Stimulated activated CD4-positive, alpha-beta T cell treated with anti-CD3 and anti-CD28 coated beads, Interleukin-15, amount 100 ng/mL, for 48 hours (primary cell): Measurements from ENCODE around the gene RNF157.
A peak's percentile ranks its signal among the peaks of the same experiment; 100 is the strongest.

ENCODE experiments used
- DNase-seq, 2 donors: peaks; one replicate each; pipeline ENCODE4 v3.0.0-alpha.2; 2020; ENCODE audit warnings: low read depth in 2 of 2

RNF157 gene

GRCh38 chr17:76123749-76124581 lies 116.3 kb downstream of the RNF157 start:
- DNase-seq: no peak

- DNase-seq: no peak
Measured at GRCh38 chr17:76123191-76123499, 117.1 kb downstream of the RNF157 start.

DNA sequence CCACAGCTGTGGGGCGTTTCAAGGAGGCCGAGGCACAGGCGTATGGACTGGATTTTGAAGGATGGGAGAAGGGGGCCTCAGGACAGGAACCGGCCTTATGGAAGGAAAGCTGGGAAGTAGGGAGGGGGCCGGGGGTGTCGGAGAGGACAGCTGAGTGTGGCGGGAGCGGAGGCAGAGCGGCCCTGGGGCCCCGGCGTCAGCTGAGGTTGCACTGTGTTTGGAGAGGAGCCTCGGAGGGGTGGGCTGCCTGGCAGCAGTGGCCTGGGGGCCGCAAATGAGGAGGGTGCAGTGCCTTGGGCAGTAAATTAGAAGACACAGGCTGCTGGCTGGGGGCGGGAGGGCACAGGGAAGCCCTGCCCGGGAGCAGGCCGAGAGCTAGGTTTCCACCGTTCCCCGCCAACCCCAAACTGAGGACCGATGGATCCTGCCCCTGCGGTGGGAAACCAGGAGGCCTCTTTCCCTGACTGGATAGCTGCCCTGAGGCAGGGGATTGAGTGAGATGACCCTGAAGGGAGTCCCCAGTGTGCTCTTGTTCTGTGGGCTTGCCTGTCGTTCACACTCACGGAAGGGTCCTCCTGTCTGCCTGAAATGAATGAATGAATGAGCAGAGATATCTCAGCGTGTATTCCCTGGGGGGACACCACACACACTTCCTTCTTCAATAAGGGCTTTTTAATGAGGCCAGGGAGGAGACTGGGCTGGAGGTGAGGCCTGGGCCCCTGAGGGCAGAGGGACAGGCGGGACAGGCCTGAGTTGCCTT lies 117.7 kb downstream of the RNF157 start:
- no peak for DNase-seq

DNA sequence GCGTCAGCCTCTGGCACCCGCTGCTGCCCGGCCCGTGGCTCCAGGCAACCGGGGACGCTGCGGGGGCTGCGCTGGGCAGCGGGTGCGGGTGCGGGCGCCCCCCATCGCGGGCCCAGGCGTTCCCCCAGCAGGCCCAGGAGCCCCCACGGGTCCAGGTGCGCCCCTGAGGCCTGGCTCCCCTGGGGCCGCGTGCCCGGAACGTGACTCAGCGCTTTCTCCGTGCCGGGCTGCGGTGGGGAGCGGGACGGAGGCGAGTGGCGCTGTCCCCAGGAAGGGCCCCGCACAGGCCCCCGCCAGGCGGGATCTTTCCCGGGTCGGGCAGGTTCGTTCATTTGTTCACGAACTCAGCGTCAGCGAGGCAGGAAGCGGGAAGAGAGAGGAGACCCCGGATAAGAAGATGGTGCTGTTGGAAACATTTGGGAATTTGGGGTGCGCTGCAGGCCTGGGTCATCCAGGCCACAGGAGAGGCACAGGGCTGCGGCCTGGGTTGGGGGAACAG lies 118.3 kb downstream of the RNF157 start:
- DNase-seq: no peak

GRCh38 chr17:76120658-76121008 lies 119.7 kb downstream of the RNF157 start:
- DNase-seq: no peak

- no peak for DNase-seq
Measured at GRCh38 chr17:76119409-76120371, 120.6 kb downstream of the RNF157 start.

GRCh38 chr17:76115138-76115754 lies 125.0 kb downstream of the RNF157 start:
- no peak for DNase-seq

GRCh38 chr17:76111956-76112355 lies 128.3 kb downstream of the RNF157 start:
- DNase-seq: no peak

GRCh38 chr17:76107509-76107908 lies 132.8 kb downstream of the RNF157 start:
- no peak for DNase-seq

GRCh38 chr17:76106703-76107102 lies 133.6 kb downstream of the RNF157 start:
- DNase-seq: no peak

DNA sequence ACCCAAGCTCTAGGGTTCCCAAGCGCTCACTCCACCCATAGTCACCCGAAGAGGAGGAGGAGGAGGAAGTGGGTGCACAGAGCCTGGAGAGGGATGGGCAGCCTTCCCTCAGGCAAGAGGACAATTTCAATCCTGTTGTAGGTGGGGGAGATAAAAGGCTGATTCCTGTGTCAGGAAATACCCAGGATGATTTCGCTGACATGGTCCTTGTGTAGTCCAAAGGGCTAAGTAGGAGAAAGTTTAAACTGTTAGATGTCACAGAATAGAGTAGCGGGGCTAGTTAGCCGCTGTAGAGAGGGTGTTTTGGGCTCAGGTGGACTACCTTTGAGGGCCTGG lies 135.4 kb downstream of the RNF157 start:
- no peak for DNase-seq

DNA sequence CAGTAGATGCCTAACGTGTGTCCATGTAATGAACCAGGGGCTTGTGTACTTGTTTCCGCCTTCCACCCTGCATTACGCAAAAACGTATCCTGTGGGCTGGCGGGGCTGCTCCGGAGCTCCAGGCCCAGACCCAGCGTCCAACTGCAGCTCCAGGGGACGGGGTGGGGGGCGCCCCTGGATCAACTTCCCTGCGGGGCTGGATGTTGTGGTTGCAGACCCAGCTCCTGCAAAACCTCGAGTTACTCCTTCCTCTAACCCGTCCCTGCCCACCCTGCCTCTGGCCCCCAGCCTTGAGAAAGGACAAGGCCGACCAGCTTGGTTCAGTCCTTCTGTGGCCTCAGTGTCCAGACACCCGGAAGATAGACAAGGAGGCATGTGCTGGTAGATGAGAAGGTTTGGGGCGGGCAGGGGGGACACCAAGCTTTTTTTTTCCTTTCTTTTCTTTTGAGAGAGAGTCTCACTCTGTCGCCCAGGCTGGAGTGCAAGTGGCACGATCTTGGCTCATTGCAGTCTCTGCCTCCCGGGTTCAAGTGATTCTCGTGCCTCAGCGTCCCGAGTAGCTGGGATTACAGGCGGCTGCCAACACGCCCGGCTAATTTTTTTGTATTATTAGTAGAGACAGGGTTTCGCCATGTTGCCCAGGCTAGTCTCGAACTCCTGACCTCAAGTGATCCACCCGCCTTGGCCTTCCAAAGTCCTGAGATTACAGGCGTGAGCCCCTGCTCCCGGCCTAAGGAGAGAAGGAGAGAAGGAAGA lies 136.0 kb downstream of the RNF157 start:
- no peak for DNase-seq

DNA sequence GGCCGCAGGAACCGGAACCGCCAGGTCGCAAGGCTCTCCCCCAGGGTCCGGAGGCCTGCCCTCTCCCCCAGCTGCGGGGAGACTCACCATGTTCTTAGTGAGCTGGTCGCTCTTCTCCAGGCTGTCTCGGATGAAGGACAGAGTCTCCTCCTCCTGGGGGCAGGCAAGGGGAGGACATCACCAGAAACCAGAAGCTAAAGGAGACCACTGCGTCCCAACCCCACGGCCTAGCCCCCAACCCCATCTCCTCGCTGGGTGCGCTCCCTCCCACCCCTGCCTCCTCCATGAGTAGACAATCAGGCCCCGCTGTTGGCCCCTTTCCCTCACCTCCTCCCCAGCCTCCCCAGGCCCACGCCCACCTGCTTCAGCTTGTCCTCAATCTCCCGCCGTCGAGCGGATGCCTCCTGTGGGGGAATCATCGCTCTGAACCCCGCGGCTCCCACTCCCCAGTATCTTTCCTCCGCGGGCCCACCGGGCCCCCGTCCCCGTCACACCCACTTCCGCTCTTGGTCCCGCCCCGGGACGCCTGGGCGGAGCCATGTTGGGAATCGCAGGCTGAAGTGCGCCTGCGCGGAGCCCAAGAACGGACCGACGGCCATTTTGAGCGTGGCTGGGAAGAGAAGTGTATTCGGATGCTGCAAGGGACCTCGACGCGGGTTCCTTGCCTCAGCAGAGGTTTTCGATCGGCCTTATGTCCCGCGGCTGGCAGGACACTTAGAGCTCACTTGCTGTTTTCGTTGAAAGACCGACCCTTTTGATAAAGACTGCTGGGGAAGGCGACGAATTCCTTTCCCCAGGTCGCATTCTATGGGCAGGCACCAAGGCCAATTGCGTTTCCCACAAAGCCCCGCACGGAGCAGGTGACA lies 136.8 kb downstream of the RNF157 start, which contains the start of gene EXOC7:
TSS of gene EXOC7 (minus strand) at position 514 of the 866 bp plus-strand sequence. CDS start at position 419, 95 bp downstream.
- peak; percentile 83 to 90 for DNase-seq

DNA sequence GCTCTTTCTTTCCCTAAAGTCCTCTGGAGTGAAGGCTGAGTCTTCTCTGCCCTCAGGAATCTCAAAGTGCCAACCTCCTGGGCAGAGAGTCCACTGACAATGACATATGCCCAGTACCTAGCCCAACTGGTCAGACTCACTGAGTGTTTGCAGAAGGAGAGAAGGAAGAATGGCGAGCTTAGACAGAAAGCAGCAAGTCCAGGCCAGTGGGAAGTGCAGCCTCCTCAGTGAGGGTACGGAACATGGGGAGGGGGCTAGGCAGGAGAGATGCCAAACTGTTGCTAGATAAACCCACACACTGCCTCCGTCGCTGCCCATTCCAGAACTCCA lies 137.4 kb downstream of the RNF157 start:
- DNase-seq: no peak

DNA sequence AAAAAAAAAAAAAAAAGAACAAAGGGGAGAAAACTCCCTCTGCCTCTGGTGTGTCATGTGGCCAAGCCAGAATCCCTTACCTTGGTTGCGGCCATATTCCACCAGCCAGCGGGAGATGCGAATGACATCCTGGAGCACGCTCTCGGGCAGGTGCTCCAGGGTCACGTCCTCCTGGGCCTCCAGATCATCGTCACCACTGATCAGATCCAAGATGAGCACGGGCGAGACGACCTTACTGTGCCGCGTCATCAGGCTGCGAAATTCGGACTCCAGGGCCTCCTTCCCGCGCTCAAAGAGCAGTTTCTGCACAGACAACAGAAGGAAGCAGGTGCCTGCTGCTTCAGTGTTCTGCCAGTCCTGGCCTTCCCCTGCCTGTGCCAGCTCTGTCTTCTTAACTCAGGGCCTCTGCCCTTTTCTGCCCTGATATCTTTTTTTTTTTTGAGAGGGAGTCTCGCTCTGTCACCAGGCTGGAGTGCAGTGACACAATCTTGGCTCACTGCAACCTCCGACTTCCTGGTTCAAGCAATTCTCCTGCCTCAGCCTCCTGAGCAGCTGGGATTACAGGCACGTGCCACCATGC lies 142.5 kb downstream of the RNF157 start:
- DNase-seq: no peak

DNA sequence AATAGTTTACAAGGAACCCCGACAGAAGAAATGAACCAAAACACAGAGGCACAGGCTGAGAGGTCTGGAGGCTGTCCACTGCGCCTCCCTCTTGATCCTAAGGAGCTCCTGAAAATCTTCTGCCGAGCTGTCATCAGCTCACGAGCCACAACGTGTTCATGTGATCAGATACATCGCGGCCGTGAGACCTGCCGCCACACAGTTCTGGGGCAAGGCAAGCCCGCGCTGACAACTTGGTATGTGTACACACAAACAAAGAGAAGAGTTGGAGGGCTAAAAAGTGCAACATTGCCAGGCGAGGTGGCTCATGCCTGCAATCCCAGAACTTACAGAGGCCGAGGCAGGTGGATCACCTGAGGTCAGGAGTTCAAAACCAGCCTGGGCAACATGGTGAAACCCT lies 144.3 kb downstream of the RNF157 start:
- no peak for DNase-seq

- no peak for DNase-seq
Measured at GRCh38 chr17:76094046-76094445, 146.2 kb downstream of the RNF157 start.

DNA sequence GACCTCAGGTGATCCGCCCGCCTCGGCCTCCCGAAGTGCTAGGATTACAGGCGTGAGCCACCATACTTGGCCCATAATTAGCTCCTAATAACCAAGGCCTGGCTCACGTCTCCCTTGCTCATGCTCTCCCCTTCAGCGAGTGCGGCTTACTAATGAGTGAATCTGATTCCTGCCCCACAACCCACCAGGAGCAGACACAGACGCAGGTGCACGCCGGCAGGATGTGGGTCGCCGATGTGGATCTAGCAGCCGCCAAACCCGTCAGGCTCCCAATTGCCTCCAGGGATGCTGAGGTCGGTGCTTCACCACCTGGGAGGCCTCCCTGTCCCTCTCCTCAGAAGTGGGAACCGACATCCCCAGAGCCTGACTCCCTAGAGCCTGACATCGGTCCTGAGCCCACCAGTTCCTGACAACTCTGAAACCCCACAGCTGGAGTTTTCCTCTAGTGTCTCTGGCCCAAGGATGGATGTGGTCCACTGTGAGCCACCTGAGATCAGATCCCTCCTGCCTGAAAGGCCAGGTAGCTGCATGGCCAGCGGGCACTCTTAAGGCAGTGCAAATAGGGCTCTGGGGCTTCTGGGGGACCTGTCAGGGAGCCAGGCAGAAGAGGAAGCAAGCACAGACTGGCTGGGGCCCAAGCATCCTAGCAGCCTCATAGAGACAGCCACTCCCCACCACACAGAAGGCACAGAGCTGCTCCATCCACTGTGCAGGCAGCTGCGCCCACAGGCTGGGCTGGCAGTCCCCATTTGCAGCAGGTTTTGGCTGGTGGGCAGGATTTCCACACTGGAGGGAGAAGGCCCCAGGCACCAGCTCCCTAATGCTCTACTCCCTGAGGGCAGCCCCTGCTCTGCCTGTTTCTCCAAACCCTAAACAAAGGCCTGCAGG lies 147.5 kb downstream of the RNF157 start:
- DNase-seq: no peak
